Globus pallidus (tissue), 1 donor: ENCODE data around the gene PLA2G2F.

Source experiments
- DNase-seq: peaks from one replicate; pipeline ENCODE4 v3.0.0-alpha.2; 2015; ENCODE audit warnings: low spot score

Gene PLA2G2F

GRCh38 chr1:20189664-20190063 lies 50.5 kb downstream of the PLA2G2F start:
- no peak for DNase-seq

GRCh38 chr1:20190256-20191160 lies 51.4 kb downstream of the PLA2G2F start:
- no peak for DNase-seq

GRCh38 chr1:20191266-20191825 lies 52.2 kb downstream of the PLA2G2F start:
- no peak for DNase-seq

DNA sequence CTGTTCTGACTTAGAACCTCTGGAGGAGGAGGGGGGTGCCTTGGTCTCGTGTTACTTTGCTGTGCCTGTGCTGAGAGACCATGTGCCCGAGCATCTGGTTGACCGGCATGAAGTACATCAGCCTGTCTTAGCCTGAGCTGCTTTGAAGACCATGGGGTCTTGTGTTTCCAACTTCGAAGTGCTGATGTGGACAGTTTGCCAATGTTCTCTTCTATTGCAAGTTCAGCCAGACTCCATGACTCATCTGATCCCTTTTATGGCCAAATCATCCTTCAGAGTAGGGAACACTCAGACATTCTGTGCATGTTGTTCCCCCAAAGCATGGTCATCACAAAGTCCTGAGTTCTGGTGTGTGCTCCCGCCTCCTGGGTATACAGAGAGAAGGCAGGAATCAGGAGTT lies 53.2 kb downstream of the PLA2G2F start:
- no peak for DNase-seq

- no peak for DNase-seq
Measured at GRCh38 chr1:20192871-20193411, 53.8 kb downstream of the PLA2G2F start.

DNA sequence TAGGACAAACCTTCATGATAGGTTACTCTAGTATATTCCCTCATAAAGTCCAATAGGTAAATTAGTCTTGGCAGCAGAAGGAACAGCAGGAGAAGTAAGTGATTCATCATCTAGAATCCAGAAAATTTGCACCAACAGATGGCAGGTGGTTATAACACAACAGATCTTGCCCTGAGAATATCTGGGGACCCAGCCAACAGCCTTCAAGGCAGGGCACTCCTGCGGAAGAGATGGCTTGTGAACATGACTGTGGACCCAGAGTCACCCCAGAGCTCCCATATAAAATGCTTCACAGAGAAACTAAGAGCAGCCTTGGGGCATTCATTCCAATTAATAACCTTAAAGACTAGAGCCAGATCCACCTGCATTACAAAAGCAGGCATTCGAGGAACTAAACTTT lies 55.1 kb downstream of the PLA2G2F start:
- DNase-seq, result no peak

DNA sequence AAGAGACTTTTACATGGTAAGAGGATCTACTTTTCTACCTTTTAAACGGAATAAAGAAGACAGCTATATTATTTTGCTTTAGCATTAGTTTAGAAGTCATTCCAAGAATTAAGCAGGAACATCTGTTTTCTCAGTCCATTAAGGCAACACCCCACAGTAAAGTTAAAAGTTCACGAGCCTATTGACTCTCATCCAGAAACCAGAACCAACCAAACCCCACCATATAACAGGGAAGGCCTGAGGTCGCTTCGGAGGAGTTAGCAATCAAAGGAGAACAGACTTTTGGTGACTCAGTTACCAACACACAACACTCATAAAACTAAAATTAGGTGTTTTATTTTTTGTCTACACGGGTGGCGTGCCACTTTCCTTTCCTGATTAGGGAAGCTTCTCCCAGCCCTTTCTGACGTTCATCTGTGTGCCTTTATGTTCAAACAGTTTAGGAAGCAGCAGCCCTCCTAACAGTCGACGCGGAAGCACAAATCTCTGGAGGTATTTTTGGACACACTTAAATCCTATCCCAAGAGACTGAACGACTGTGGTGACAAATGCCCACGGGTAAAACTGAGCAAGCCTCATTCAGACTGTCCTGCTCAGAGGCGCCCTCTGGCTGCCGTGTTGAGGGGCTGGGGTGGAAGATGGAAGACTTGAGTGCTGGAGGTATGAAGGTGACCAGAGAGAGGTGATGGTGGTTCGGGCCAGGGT lies 55.8 kb downstream of the PLA2G2F start:
- no peak for DNase-seq

DNA sequence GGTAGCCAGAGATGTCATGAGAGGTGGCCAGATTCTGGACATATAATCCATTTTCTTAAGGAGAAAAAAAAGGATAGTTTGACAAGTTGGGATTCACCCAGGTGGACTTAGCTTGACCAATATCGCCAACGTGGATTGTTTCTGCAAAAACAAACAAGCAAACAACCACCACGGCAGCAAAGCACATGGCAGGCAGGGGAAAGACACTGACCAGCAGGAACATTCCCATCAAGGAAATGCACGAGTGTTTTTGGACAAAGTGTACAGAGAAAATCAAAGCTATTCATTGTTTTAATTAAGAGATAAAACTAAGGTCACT lies 56.3 kb downstream of the PLA2G2F start:
- no peak for DNase-seq

- DNase-seq, result no peak
Measured at GRCh38 chr1:20197329-20197791, 58.2 kb downstream of the PLA2G2F start.

GRCh38 chr1:20198296-20198695 lies 59.2 kb downstream of the PLA2G2F start:
- DNase-seq, result no peak

DNA sequence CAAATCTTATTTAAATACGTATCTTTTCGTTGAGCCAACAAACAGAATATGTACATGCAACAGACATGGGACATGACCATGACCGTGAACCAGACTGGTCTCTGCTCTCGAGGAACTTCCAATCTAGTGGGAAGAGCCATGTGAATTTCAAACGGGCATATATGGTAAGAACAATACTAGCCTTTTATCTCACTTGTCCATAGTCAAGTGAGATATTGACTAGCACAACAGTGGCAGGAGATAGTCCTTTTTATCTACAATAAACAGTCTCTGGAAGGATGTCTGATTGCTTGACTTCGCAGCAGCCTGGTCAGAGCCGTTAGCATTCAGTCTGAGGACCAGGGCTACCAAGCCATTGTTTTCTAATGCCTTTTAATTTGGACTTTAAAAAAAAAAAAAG lies 59.8 kb downstream of the PLA2G2F start:
- DNase-seq, result no peak

- no peak for DNase-seq
Measured at GRCh38 chr1:20199403-20199802, 60.3 kb downstream of the PLA2G2F start.

GRCh38 chr1:20199840-20200239 lies 60.7 kb downstream of the PLA2G2F start:
- no peak for DNase-seq
